H1 (cell line): ENCODE measurements around the gene TTC23. TPM values are rescaled to one million over a fixed set of nuclear protein-coding genes. Genes with fewer than 3 reads are reported as not detected.

Experiments
- CTCF ChIA-PET: fragments of 300-600 bp; sonication (Branson Sonifier 250); formaldehyde crosslinking; loops from one replicate; lab custom pipeline; 2021; ENCODE audit not compliant: partially characterized antibody; lab: Charles Lee
- POLR2A ChIA-PET: fragments of 300-600 bp; sonication (Branson Sonifier 250); formaldehyde crosslinking; loops from one replicate; lab custom pipeline; 2021; ENCODE audit warnings: inconsistent platforms; ENCODE audit not compliant: partially characterized antibody; lab: Charles Lee
- DNase-seq, 2 experiments: peaks; one replicate each; pipeline versions ENCODE4 v3.0.0 to v3.0.0-alpha.2; 2010 to 2022; ENCODE audit warnings: low spot score in 2 of 2, low read depth in 1 of 2, mixed read lengths in 1 of 2
- FAIRE-seq: peaks from 2 replicates; lab custom pipeline; 2011; peaks lifted over from hg19 to GRCh38; lab: Jason Lieb, UNC
- H2AFZ ChIP-seq: 2 replicates; pipeline ENCODE4 v1.8.1; 2012; ENCODE audit warnings: low read length, inconsistent platforms
- H2AK5ac ChIP-seq: 2 replicates; pipeline ENCODE4 v1.6.1; 2013; ENCODE audit warnings: low read depth, low read length
- H2BK120ac ChIP-seq: replicated peaks from 2 replicates; pipeline ENCODE3; 2013; ENCODE audit warnings: low read depth, low read length, inconsistent platforms
- H2BK12ac ChIP-seq: 2 replicates; pipeline ENCODE4 v1.6.1; 2013; ENCODE audit warnings: low read depth, low read length
- H2BK15ac ChIP-seq: 2 replicates; pipeline ENCODE4 v1.6.1; 2013; ENCODE audit warnings: low read length
- H2BK20ac ChIP-seq: 2 replicates; pipeline ENCODE4 v1.6.1; 2013; ENCODE audit warnings: low read length
- H2BK5ac ChIP-seq: 2 replicates; pipeline ENCODE4 v1.6.1; 2013; ENCODE audit warnings: low read depth, low read length
- H3K14ac ChIP-seq: 2 replicates; pipeline ENCODE4 v1.6.1; 2013; ENCODE audit warnings: inconsistent platforms; ENCODE audit not compliant: insufficient read length
- H3K18ac ChIP-seq: 2 replicates; pipeline ENCODE4 v1.6.1; 2013; ENCODE audit warnings: low read length; ENCODE audit errors: extremely low read depth
- H3K23ac ChIP-seq: 2 replicates; pipeline ENCODE4 v1.6.1; 2013; ENCODE audit warnings: inconsistent platforms; ENCODE audit not compliant: insufficient read length
- H3K23me2 ChIP-seq: 2 replicates; pipeline ENCODE4 v1.6.1; 2013; ENCODE audit warnings: low read depth, low read length
- H3K27ac ChIP-seq: 2 replicates; pipeline ENCODE4 v1.6.1; 2011; ENCODE audit warnings: low read depth, low read length, inconsistent platforms
- H3K27me3 ChIP-seq, 4 experiments: replicated peaks in 1 of 4; 1 replicate in 1 of 4; 2 replicates in 3 of 4; pipeline versions ENCODE4 v1.6.1 to v1.8.1; 2011 to 2013; ENCODE audit warnings: low read length in 3 of 4, mild to moderate bottlenecking in 3 of 4, inconsistent platforms in 2 of 4, mixed read lengths in 2 of 4, moderate library complexity in 1 of 4; ENCODE audit not compliant: control insufficient read depth in 3 of 4, insufficient read depth in 3 of 4; ENCODE audit errors: extremely low read depth in 1 of 4
- H3K36me3 ChIP-seq, 4 experiments: 2 replicates each; pipeline versions ENCODE4 v1.6.1 to v1.8.1; 2011 to 2013; ENCODE audit warnings: mild to moderate bottlenecking in 4 of 4, low read length in 3 of 4, moderate library complexity in 2 of 4, control low read depth in 1 of 4, inconsistent platforms in 1 of 4; ENCODE audit not compliant: insufficient read depth in 4 of 4, control insufficient read depth in 2 of 4
- H3K4ac ChIP-seq: replicated peaks from 2 replicates; pipeline ENCODE3; 2013; ENCODE audit warnings: low read length, low read depth, mixed read lengths, inconsistent platforms; ENCODE audit not compliant: insufficient read length
- H3K4me1 ChIP-seq, 4 experiments: replicated peaks in 1 of 4; 1 replicate in 1 of 4; 2 replicates in 3 of 4; pipeline versions ENCODE4 v1.6.1 to v1.8.1; 2011 to 2013; ENCODE audit warnings: low read length in 3 of 4, inconsistent platforms in 2 of 4, mixed read lengths in 1 of 4; ENCODE audit not compliant: insufficient read depth in 4 of 4, control insufficient read depth in 3 of 4
- H3K4me2 ChIP-seq, 2 experiments: 2 replicates each; pipeline versions ENCODE4 v1.6.1 to v1.8.1; 2011 to 2013; ENCODE audit warnings: low read depth in 2 of 2, low read length in 2 of 2, control low read depth in 1 of 2, inconsistent platforms in 1 of 2, mild to moderate bottlenecking in 1 of 2; ENCODE audit not compliant: insufficient read depth in 1 of 2
- H3K4me3 ChIP-seq, 4 experiments: fragments of 200-600, 300-600 bp in 1 of 4; sonication (generic), shearing (Covaris generic), sonication (Bioruptor Twin) in 1 of 4; 2 replicates each; pipeline versions ENCODE4 v1.5.1 to v1.8.1; 2011 to 2016; ENCODE audit warnings: low read length in 4 of 4, low read depth in 3 of 4, control low read depth in 2 of 4, inconsistent platforms in 2 of 4, mild to moderate bottlenecking in 2 of 4, mixed read lengths in 1 of 4, moderate library complexity in 1 of 4; ENCODE audit not compliant: insufficient read depth in 2 of 4; ENCODE audit errors: extremely low read depth in 1 of 4
- H3K56ac ChIP-seq: replicated peaks from 2 replicates; pipeline ENCODE3; 2013; ENCODE audit warnings: low read depth, mild to moderate bottlenecking, mixed read lengths, low read length, inconsistent platforms; ENCODE audit not compliant: insufficient read length
- H3K79me1 ChIP-seq: 2 replicates; pipeline ENCODE4 v1.6.1; 2013; ENCODE audit warnings: low read depth, low read length, control low read depth
- H3K79me2 ChIP-seq, 2 experiments: 2 replicates each; pipeline versions ENCODE4 v1.6.1 to v1.8.1; 2012 to 2013; ENCODE audit warnings: low read length in 2 of 2, mild to moderate bottlenecking in 2 of 2, inconsistent platforms in 1 of 2; ENCODE audit not compliant: insufficient read depth in 2 of 2, control insufficient read depth in 1 of 2
- H3K9ac ChIP-seq, 4 experiments: replicated peaks in 1 of 4; 1 replicate in 1 of 4; 2 replicates in 3 of 4; pipeline versions ENCODE4 v1.6.1 to v1.8.1; 2011 to 2013; ENCODE audit warnings: low read depth in 3 of 4, low read length in 3 of 4, control low read depth in 2 of 4, mild to moderate bottlenecking in 2 of 4, moderate library complexity in 2 of 4, inconsistent platforms in 1 of 4; ENCODE audit errors: extremely low read depth in 1 of 4
- H3K9me3 ChIP-seq, 2 experiments: 2 replicates each; pipeline versions ENCODE4 v1.6.1 to v1.8.1; 2012 to 2013; ENCODE audit warnings: mild to moderate bottlenecking in 2 of 2, moderate library complexity in 2 of 2, control low read depth in 1 of 2, inconsistent platforms in 1 of 2, low read depth in 1 of 2, low read length in 1 of 2, mixed read lengths in 1 of 2; ENCODE audit not compliant: insufficient read depth in 2 of 2
- H4K20me1 ChIP-seq, 2 experiments: replicated peaks in 1 of 2; 2 replicates each; pipeline versions ENCODE3 to v1.8.1; 2011 to 2013; ENCODE audit warnings: inconsistent platforms in 2 of 2, low read length in 2 of 2, mild to moderate bottlenecking in 1 of 2; ENCODE audit not compliant: insufficient read depth in 2 of 2, control insufficient read depth in 1 of 2
- H4K5ac ChIP-seq: 2 replicates; pipeline ENCODE4 v1.6.1; 2013; ENCODE audit warnings: low read length, low read depth, mixed read lengths, inconsistent platforms; ENCODE audit not compliant: insufficient read length
- H4K8ac ChIP-seq: 2 replicates; pipeline ENCODE4 v1.8.0; 2013; ENCODE audit warnings: mild to moderate bottlenecking, moderate library complexity, low read length, inconsistent platforms; ENCODE audit not compliant: insufficient read depth; ENCODE audit errors: extremely low read depth
- H4K91ac ChIP-seq: replicated peaks from 2 replicates; pipeline ENCODE3; 2013; ENCODE audit warnings: low read length, mixed read lengths, inconsistent platforms; ENCODE audit not compliant: insufficient read length
- BCL11A ChIP-seq, 2 experiments: IDR thresholded peaks; one replicate each; pipeline ENCODE4 v1.6.1; 2011; ENCODE audit warnings: low read depth in 2 of 2, low read length in 2 of 2, mild to moderate bottlenecking in 2 of 2
- CREB1 ChIP-seq: IDR thresholded peaks from 2 replicates; pipeline ENCODE4 v1.6.1; 2012; ENCODE audit warnings: inconsistent platforms
- EGR1 ChIP-seq: IDR thresholded peaks from 2 replicates; pipeline ENCODE4 v1.6.1; 2011; ENCODE audit warnings: low read depth, low read length, borderline replicate concordance
- GABPA ChIP-seq: IDR thresholded peaks from 2 replicates; pipeline ENCODE4 v1.6.1; 2011; ENCODE audit warnings: mild to moderate bottlenecking, low read length, moderate library complexity, borderline replicate concordance; ENCODE audit not compliant: insufficient read depth
- POU5F1 ChIP-seq: IDR thresholded peaks from 2 replicates; pipeline ENCODE4 v1.6.1; 2011; ENCODE audit warnings: low read depth, mild to moderate bottlenecking, low read length, moderate library complexity
- TBP ChIP-seq: IDR thresholded peaks from 2 replicates; pipeline ENCODE4 v1.6.1; 2011; ENCODE audit warnings: low read depth, low read length, improper control_type of control experiment
- WGBS, 2 experiments: shearing (Covaris generic) in 1 of 2; methylation state at CpG; one replicate each; pipeline versions ENCODE4 v1.1.6 to v1.1.7; 2013 to 2015; ENCODE audit warnings: low lambda C conversion rate in 2 of 2, mixed read lengths in 2 of 2, inconsistent platforms in 1 of 2, low coverage in 1 of 2, missing lambda C conversion rate in 1 of 2; ENCODE audit not compliant: insufficient replicate concordance in 2 of 2, insufficient coverage in 1 of 2, insufficient read length in 1 of 2; ENCODE audit errors: extremely low coverage in 1 of 2, missing lambda C conversion rate in 1 of 2; 5-methylcytosine and 5-hydroxymethylcytosine counted together
- polyA plus RNA-seq, 7 experiments: library from polyadenylated mRNA; depleted of rRNA in 3 of 7; stranded (reverse) in 5 of 7; unstranded in 2 of 7; fragments of >200 nt in 5 of 7; fragments of 200-250 nt in 2 of 7; gene quantifications; 1 replicate in 5 of 7; 2 replicates in 1 of 7; 4 replicates in 1 of 7; pipeline versions ENCODE4 v1.2.1 to v1.2.3, GENCODE V29; 2011 to 2013; ENCODE audit warnings: missing spikeins in 2 of 7, mixed read lengths in 2 of 7
- total RNA-seq: library from RNA; stranded (reverse); fragmentation: NEBNext Ultra II Directional; extraction: Animal tissue kit (Norgen Biotek cat#: 25700); gene quantifications from 2 replicates; pipeline ENCODE4 v1.2.1, GENCODE V29; 2021
- TF ChIP-seq, protein P1 (sequence below), 3 experiments: IDR thresholded peaks; 1 replicate in 2 of 3; 2 replicates in 1 of 3; pipeline versions ENCODE4 v1.5.1 to v1.6.1; 2011; ENCODE audit warnings: low read length in 3 of 3, mild to moderate bottlenecking in 3 of 3, inconsistent platforms in 2 of 3, low read depth in 1 of 3, moderate library complexity in 1 of 3; ENCODE audit not compliant: insufficient read depth in 1 of 3; ENCODE audit errors: control extremely low read depth in 1 of 3
- TF ChIP-seq, protein P2 (sequence below): IDR thresholded peaks from 2 replicates; pipeline ENCODE4 v1.6.1; 2012; ENCODE audit warnings: inconsistent platforms

The TTC23 gene
- total and polyA plus RNA-seq, 2 of the 8 experiments (the other 6 are each of a cell fraction or from before 2014, with no cell fraction given) = 4.8 to 23.0 TPM

- no peak within 1 kb of the TSS for H3K9ac ChIP-seq
- WGBS, 2 experiments = 1% methylated on average over 72 of the region's 91 CpGs; no CpG with 5 or more reads in 1 of the 2 experiments
- TF ChIP-seq, protein P1, sequence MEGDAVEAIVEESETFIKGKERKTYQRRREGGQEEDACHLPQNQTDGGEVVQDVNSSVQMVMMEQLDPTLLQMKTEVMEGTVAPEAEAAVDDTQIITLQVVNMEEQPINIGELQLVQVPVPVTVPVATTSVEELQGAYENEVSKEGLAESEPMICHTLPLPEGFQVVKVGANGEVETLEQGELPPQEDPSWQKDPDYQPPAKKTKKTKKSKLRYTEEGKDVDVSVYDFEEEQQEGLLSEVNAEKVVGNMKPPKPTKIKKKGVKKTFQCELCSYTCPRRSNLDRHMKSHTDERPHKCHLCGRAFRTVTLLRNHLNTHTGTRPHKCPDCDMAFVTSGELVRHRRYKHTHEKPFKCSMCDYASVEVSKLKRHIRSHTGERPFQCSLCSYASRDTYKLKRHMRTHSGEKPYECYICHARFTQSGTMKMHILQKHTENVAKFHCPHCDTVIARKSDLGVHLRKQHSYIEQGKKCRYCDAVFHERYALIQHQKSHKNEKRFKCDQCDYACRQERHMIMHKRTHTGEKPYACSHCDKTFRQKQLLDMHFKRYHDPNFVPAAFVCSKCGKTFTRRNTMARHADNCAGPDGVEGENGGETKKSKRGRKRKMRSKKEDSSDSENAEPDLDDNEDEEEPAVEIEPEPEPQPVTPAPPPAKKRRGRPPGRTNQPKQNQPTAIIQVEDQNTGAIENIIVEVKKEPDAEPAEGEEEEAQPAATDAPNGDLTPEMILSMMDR (IDR thresholded peaks at IDR 0.05; ENCODE audit: control extremely low read depth in 1 of 3, insufficient read depth in 1 of 3, low read depth in 1 of 3, low read length in 3 of 3) = peak; percentile 77 to 97 (median 85)
- TF ChIP-seq EGR1 (no peak; the same call in 1 of the 2 replicates), GABPA (0 out of 2 replicates have a peak, but pooled peaks have one; percentile 19), POU5F1 (no peak), BCL11A (IDR thresholded peaks at IDR 0.05; ENCODE audit: low read depth in 2 of 2, low read length in 2 of 2) (no peak), TBP (peak; percentile 73; the same call in 1 of the 2 replicates), CREB1 (peak; percentile 27; the same call in 1 of the 2 replicates)
- TF ChIP-seq, protein P2, sequence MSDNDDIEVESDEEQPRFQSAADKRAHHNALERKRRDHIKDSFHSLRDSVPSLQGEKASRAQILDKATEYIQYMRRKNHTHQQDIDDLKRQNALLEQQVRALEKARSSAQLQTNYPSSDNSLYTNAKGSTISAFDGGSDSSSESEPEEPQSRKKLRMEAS = peak; percentile 83
Measured at GRCh38 chr15:99104788-99105513, 144.4 kb downstream of the TTC23 start, which contains the start of gene SYNM. Gene SYNM (plus strand): TSS chr15:99105080. CDS start chr15:99105200, 120 bp downstream.

More at GRCh38 chr15:99104788-99105513, 144.4 kb downstream of the TTC23 start, which contains the start of gene SYNM:
- Histone ChIP-seq H2AK5ac (no peak within 1 kb of the TSS), H4K91ac (no peak within 1 kb of the TSS), H3K9me3 (no peaks in the 10 kb centered on the region), H3K4me1 (peaks cover 0 to 2% (median 1%) of the 10 kb centered on the region in 4 experiments; a peak in 2 of 7 replicates), H3K23me2 (peaks cover 13% of the 10 kb centered on the region; the same call in 1 of the 2 replicates), H3K23ac (no peak within 1 kb of the TSS), H3K36me3 (no peaks in the 10 kb centered on the region), H3K4ac (no peak within 1 kb of the TSS), H3K79me1 (no peaks in the 10 kb centered on the region), H4K5ac (no peak within 1 kb of the TSS), H2BK20ac (no peak within 1 kb of the TSS), H2BK120ac (no peak within 1 kb of the TSS), H2BK5ac (no peak within 1 kb of the TSS), H3K4me3 (peak within 1 kb of the TSS; percentile 14 to 57 (median 38)), H4K20me1 (peaks cover 0 to 8% of the 10 kb centered on the region in 2 experiments), H3K27me3 (peaks cover 16 to 44% (median 32%) of the 10 kb centered on the region in 4 experiments), H4K8ac (peak within 1 kb of the TSS; percentile 80), H3K56ac (no peak within 1 kb of the TSS), H2BK15ac (no peak within 1 kb of the TSS), H3K14ac (no peak within 1 kb of the TSS), H2BK12ac (no peak within 1 kb of the TSS), H2AFZ (peak within 1 kb of the TSS; percentile 64; the same call in 1 of the 2 replicates), H3K18ac (no peak within 1 kb of the TSS; the same call in 1 of the 2 replicates), H3K27ac (no peak within 1 kb of the TSS), H3K79me2 (no peaks in the 10 kb centered on the region), H3K4me2 (peak within 1 kb of the TSS; percentile 49 to 93)
- FAIRE-seq = no peak
- CTCF ChIA-PET = interaction anchor here (0.7 to 2.8 kb wide), 24 partner anchors 9 to 663 kb away, joined by 3 to 30 read pairs (median 5); no protein-coding TSS in a partner anchor
- POLR2A ChIA-PET = interaction anchor here (0.6 to 1.5 kb wide), 3 partner anchors 15 to 232 kb away, joined by 3 to 5 read pairs (median 3); no protein-coding TSS in a partner anchor
- peak in 1 of 2 experiments; percentile 87 for DNase-seq
